Motor neuron (in vitro differentiated cells): Measurements from ENCODE around the gene BAIAP2L2. TPM values are rescaled to one million over a fixed set of nuclear protein-coding genes. Genes with fewer than 3 reads are reported as not detected.
"Not testable (repeated sequence)": the region's sequence is repeated elsewhere in the genome, so short reads cannot be mapped to it uniquely, and the experiment has no call there.

ENCODE experiments used
- ATAC-seq, 8 experiments: fragments of 200-7000 bp; cut with Tn5 transposase; replicated peaks in 6 of 8; 2 replicates each; pipeline ENCODE4 v1.8.0; 2021; ENCODE audit warnings: mild to moderate bottlenecking in 8 of 8, moderate library complexity in 8 of 8
- H3K27ac ChIP-seq, 2 donors: fragments of 250-450 bp; sonication (Bioruptor Pico); 2 replicates each; pipeline ENCODE4 v1.9.0; 2021; ENCODE audit warnings: antibody characterized with exemption in 2 of 2, mild to moderate bottlenecking in 2 of 2, moderate library complexity in 1 of 2
- H3K4me1 ChIP-seq, 2 donors: fragments of 250-450 bp; sonication (Bioruptor Pico); replicated peaks in 1 of 2; 2 replicates each; pipeline ENCODE4 v1.6.1; 2021; ENCODE audit warnings: antibody characterized with exemption in 2 of 2, mild to moderate bottlenecking in 2 of 2, moderate library complexity in 1 of 2
- H3K4me3 ChIP-seq, 5 donors: fragments of 250-450 bp; sonication (Bioruptor Pico); 2 replicates each; pipeline ENCODE4 v1.9.0; 2021; ENCODE audit warnings: antibody characterized with exemption in 5 of 5, mild to moderate bottlenecking in 5 of 5, moderate library complexity in 4 of 5
- WGBS, 10 experiments: fragments of 450-650 bp; shearing (Covaris generic); methylation state at CpG; one replicate each; pipeline ENCODE4 v1.0.0; 2022; 5-methylcytosine and 5-hydroxymethylcytosine counted together
- in situ Hi-C, 9 experiments: fragments of 400-800 bp; cut with MboI; loops; one replicate each; pipeline ENCODE4 v1.15.0; 2021; ENCODE audit warnings: low sequenced_read_pairs in 9 of 9, low pct_unique_long_range_greater_than_20kb in 2 of 9; ENCODE audit not compliant: unreplicated experiment in 9 of 9
- total RNA-seq, 8 experiments: library from RNA; unstranded; fragments of 300-600 nt; gene quantifications; 2 replicates each; pipeline versions ENCODE4 v1.2.3 to v1.2.4, GENCODE V29; 2022

BAIAP2L2 gene
- total RNA-seq, 8 experiments from 2014 or later, result 0.21 to 4.2 (median 0.75) TPM

DNA sequence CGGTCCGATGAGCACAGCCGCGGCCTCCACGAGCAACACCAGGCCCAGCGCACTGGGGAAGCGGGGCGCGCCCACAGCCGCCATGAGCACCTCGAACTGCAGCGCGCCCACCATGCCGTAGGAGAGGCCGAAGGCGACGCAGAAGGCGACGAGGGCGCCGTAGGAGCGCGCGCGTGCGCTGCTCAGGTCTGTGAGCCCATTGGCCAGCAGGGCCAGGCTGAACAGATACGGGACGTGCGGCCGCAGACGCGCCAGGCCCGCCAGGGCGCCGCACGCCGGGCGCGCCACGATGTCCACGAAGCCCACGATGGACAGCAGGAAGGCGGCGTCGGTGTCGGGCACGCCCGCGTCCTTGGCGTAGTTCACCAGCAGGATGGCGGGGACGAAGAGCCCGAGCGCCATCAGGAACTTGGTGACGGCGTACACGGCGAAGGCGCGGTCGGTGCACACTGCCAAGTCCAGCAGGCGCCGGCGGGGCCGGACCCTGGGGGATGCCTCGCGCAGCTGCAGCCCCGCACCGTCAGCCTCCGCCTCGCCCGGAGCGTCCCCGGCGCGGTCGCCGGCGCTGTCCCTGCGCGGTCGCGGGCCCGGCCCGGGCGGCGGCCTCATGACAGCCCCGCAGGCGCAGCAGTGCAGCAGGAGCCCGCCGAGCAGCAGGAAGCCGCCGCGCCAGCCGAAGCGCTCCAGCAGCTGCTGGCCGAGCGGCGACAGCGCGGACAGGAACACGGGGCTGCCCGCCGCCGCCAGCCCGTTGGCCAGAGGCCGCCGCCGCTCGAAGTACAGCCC, 29.4 kb downstream of the BAIAP2L2 start:
- H3K4me3 ChIP-seq, result peak overlapping the region; percentile 18 to 28 (median 23)
- in situ Hi-C loops, result no loop called here
- peak overlapping the region in 1 of 2 donors; percentile 2 for H3K27ac ChIP-seq
- 2 to 47% (median 28%) methylated on average over 2 to 15 of the region's 110 CpGs; no CpG with 5 or more reads in 5 of the 10 experiments for WGBS, 10 experiments
- peaks cover 29 to 41% of the 10 kb centered on the region in 2 donors for H3K4me1 ChIP-seq
- peak; percentile 57 to 82 (median 70) for ATAC-seq

DNA sequence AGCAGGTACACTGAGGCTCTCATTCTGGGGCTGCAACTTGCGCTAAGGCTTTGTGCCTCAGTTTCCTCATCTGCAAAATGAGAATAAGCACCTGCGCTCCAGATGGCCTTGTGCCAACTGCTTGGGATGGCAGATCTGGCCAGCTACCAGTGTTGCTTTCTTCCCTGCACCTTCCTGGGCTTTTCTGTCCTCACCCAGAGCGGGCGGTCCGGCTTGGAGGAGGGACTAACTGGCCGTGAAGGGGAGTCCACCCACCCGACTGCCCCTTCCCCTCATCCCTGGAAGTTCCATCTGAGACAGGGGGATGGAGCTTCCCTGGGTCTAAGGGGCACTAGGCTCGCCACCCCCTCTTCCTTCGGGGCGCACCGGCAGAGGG, 30.0 kb downstream of the BAIAP2L2 start:
- no peak overlapping the region for H3K4me3 ChIP-seq
- ATAC-seq, result no peak
- H3K4me1 ChIP-seq, result peaks cover 35 to 46% of the 10 kb centered on the region in 2 donors
- H3K27ac ChIP-seq, result no peak overlapping the region
- 75 to 100% (median 80%) methylated on average over 1 to 4 of the region's 11 CpGs; no CpG with 5 or more reads in 7 of the 10 experiments for WGBS, 10 experiments
- in situ Hi-C loops, result no loop called here

DNA sequence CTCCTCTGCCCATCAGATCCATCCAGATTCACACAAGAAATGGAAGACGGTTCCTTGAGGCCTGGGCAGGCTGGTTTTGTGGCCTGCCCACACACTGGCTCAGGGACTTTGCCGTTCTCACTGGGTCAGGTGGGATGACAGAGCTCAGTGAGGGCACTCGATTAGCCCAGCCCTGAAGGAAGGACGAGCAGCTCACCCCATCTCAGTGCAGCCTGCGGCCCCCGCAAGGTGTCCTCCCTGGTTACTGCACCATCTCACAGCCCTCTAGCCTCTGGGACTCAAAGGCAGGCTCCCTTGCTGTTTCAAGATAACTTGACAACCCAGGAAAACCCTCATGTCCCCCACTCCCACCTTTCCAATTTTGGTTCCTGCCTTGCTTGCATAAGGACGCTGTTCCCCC, 30.7 kb downstream of the BAIAP2L2 start:
- WGBS, 10 experiments, result 63 to 100% (median 85%) methylated on average over 1 to 6 of the region's 7 CpGs; no CpG with 5 or more reads in 5 of the 10 experiments
- ATAC-seq, result no peak
- in situ Hi-C loops, result no loop called here
- H3K4me3 ChIP-seq, result no peak overlapping the region
- no peak overlapping the region for H3K27ac ChIP-seq
- peaks cover 39 to 52% of the 10 kb centered on the region in 2 donors for H3K4me1 ChIP-seq

DNA sequence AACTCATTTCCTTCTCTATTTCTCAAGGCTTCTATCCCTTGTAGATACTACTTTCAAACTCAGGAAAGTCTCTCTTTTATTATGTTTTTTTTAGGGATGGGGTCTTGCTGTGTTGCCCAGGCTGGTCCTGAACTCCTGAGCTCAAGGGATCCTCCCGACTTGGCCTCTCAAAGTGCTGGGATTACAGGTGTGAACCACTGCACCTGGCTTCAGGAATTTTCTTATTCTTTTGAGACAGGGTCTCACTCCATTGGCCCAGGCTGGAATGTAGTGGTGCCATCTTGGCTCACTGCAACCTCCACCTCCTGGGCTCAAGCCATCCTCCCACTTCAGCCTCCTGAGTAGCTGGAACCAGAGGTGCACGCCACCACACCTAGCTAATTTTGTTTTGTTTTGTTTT, 31.3 kb downstream of the BAIAP2L2 start:
- H3K4me3 ChIP-seq, in situ Hi-C loops, ATAC-seq, H3K27ac ChIP-seq: not testable (repeated sequence)
- WGBS, 10 experiments, result 40 to 100% (median 82%) methylated on average over 1 to 2 of the region's 2 CpGs; no CpG with 5 or more reads in 5 of the 10 experiments
- peaks cover 38 to 49% of the 10 kb centered on the region in 2 donors for H3K4me1 ChIP-seq

DNA sequence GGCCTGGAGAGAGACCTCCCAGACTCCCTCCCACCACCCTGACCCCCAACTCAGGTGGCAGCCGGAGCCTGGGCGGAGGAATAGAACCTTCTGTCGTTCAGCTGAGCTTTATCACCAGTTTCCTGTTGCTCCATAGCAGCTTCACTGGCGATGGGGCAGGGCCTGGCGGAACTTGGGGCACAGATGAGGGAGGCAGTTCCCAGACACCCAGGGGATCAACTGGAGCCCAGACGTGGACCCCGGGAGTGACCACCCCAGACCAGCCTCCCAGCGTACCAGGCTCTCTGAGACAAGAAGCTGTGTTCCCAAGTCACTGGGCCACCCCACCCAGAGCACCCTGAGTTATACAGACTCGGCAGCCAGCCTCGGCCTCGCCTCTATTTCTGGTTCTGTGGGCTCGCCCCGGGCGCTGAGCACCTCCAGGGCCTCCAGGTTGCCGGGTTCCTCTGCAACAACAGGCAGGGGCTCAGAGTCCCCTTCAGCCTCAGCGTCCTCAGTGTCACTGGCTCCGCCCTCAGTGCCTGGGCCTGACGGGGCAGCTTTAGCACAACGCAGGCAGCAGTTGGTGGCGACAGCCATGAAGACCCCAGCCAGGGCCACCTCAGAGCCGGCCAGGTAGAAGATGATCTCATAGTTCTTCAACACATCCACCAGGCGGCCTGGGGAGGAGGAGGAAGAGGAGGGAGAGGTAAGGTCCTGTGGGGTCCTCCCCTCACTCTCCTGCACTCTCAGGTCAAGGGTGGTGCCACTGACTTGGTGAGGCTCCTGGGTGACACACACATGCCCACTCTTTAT, 32.2 kb downstream of the BAIAP2L2 start:
- in situ Hi-C loops, result no loop called here
- no peak overlapping the region for H3K27ac ChIP-seq

DNA sequence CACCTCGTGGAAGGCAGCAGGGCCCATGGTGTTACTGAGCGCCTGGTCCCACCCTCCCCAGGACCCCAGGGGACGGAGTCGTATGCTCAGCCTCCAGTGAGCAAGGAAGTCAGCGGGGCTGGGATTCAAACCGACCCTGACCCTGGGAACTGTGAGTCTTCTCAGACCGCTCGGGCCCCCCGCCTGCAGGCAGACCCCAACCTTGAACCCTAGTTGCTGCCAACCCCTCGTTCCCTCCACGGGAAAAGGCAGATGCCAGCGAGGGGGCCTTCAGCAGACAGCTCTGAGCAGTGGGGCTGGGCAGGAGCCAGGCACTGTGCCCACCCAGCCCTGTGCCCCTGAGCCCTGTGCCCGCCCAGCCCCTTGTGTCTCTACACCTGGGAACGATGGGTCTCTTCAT, 32.9 kb downstream of the BAIAP2L2 start:
- Histone ChIP-seq H3K4me3 (no peak overlapping the region), H3K27ac (no peak overlapping the region), H3K4me1 (peaks cover 22 to 33% of the 10 kb centered on the region in 2 donors)
- 69 to 89% methylated on average over 3 of the region's 14 CpGs; no CpG with 5 or more reads in 8 of the 10 experiments for WGBS, 10 experiments
- ATAC-seq, result no peak
- in situ Hi-C loops, result no loop called here

More for the DNA sequence above, 32.2 kb downstream of the BAIAP2L2 start:
- ATAC-seq, result no peak
- WGBS, 10 experiments, result 60 to 83% (median 68%) methylated on average over 1 to 3 of the region's 22 CpGs; no CpG with 5 or more reads in 3 of the 10 experiments
- peaks cover 28 to 40% of the 10 kb centered on the region in 2 donors for H3K4me1 ChIP-seq
- H3K4me3 ChIP-seq, result no peak overlapping the region

DNA sequence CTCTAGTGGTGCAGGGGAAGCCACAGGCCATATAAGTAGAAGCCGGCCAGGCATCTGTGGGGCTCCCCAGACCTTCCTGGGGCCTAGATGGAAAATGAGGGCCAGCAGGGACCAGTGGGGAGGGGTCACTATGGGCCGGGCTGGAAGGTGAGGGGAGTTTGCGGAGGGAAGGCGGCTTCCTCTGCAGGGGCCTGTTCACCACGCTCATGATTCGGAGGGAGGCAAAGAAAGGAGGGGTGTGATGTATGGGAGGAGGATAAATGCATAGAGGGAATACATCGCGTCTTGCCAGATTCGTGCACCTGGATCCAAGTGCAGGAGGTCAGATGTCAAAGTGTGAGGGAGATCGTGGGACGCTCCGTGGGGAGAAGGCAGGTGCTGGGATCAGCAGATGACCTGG, 33.4 kb downstream of the BAIAP2L2 start:
- ATAC-seq, result no peak
- H3K4me1 ChIP-seq, result peaks cover 22 to 28% of the 10 kb centered on the region in 2 donors
- no peak overlapping the region for H3K4me3 ChIP-seq
- 40 to 100% (median 86%) methylated on average over 1 to 8 of the region's 12 CpGs; no CpG with 5 or more reads in 4 of the 10 experiments for WGBS, 10 experiments
- H3K27ac ChIP-seq, result no peak overlapping the region
- in situ Hi-C loops, result no loop called here

DNA sequence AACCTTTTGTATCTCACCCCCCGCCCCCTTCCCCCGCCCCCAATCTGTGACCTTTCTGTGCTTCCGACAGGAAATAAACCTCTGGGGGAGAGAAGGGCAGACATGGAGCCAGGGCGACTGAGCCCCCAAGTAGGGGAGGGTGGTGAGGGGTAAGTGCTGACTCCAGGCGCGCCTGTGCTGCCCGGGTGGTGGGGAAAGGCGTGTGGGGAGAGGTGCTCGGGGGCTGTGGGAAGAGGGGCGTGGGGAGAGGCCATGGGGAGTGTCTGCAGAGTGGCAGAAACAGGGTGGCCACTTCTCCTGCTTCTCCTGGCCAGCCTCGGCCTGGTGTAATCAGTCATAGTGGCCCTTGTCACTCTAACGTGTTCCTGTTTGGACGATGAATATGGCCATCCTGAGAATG, 34.5 kb downstream of the BAIAP2L2 start:
- in situ Hi-C loops, result no loop called here
- H3K4me3 ChIP-seq, result no peak overlapping the region
- H3K27ac ChIP-seq, result no peak overlapping the region
- peak in 3 of 8 experiments; percentile 11 to 23 (median 12) for ATAC-seq
- WGBS, 10 experiments, result 100% methylated on average over 1 of the region's 13 CpGs; no CpG with 5 or more reads in 9 of the 10 experiments
- H3K4me1 ChIP-seq, result peaks cover 11 to 17% of the 10 kb centered on the region in 2 donors

DNA sequence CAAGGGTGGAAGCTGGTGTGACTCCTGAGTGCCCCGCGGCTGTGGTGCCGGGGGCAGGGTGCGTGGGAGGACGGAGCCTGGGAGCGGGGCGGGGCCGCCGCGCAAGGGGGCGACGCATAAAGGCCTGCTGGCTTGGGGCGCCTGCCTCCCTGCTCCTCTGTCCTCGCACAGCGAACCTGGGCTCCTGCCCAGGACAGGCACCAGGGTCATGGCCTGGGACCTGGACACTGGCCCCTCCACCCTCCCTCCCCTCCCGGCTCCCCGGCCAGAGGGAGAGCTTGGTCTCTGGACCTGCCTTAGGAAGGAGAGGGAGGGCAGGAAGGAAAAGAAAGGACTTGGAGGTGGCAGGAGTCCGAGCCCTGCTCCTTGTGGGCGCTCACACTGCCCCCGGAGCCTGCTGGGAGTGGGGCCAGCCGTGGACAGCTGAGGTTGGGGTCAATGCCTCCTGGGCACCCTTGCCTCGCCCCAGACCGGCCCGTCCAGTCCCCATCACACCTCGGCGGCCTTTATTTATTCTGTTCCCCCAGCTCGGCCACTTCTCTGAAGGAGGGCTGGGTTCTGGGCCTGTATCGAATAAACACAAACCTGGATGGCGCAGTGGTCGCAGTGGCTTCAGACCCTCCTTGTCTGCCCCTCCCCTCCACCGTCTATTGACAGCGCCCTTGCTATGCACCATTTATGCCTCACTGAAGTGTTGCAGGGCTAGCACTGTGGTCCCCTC, 35.2 kb downstream of the BAIAP2L2 start:
- ATAC-seq, result peak in 3 of 8 experiments; percentile 15 to 50 (median 24)
- Histone ChIP-seq H3K4me3 (no peak overlapping the region), H3K27ac (no peak overlapping the region), H3K4me1 (peaks cover 18 to 19% of the 10 kb centered on the region in 2 donors)
- in situ Hi-C loops, result no loop called here
- 20 to 80% (median 80%) methylated on average over 2 to 5 of the region's 32 CpGs; no CpG with 5 or more reads in 7 of the 10 experiments for WGBS, 10 experiments

DNA sequence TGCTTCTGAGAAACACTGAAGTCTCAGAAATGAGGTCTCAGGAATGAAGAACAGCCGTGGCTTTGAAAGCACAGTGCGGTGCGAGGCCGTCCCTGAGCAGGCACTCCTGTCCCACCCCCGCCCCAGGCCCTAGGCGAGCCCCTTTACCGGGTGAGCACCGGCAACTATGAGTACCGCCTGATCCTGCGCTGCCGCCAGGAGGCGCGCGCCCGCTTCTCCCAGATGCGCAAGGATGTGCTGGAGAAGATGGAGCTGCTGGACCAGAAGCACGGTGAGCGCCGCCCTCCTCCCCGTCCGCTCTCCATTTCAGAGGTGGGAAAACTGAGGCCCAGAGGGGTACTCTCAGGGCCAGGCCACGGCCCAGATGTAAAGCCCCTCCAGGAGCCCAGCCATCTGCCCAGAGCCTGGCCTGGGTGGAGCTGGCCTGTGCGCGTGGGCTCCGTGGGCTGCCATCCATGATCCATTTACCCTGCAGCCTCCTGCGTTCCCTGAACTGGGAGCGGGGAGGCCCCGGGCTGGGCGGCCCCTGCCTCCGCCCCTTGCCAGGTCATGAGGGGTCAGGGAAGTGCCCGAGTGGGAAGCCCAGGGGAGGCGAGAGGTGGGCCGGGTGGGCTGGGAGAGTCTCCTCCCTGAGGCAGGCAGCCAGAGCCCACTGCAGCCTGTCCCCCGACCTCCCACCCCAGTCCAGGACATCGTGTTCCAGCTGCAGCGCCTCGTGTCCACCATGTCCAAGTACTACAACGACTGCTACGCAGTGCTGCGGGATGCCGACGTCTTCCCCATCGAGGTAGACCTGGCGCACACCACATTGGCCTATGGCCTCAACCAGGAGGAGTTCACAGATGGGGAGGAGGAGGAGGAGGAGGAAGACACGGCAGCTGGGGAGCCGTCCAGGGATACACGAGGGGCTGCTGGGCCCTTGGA, 36.0 kb downstream of the BAIAP2L2 start:
- 40 to 88% (median 60%) methylated on average over 1 to 8 of the region's 47 CpGs; no CpG with 5 or more reads in 5 of the 10 experiments for WGBS, 10 experiments
- in situ Hi-C loops, result loop anchor here in 5 of 9 experiments (25.0 kb wide), 2 partner anchors 488 to 513 kb away; partner anchors contain the start of gene DMC1 (in 3 of the 5)
- no peak overlapping the region for H3K27ac ChIP-seq
- H3K4me1 ChIP-seq, result peaks cover 26 to 27% of the 10 kb centered on the region in 2 donors
- H3K4me3 ChIP-seq, result no peak overlapping the region
- ATAC-seq, result peak in 2 of 8 experiments; percentile 12 to 71

DNA sequence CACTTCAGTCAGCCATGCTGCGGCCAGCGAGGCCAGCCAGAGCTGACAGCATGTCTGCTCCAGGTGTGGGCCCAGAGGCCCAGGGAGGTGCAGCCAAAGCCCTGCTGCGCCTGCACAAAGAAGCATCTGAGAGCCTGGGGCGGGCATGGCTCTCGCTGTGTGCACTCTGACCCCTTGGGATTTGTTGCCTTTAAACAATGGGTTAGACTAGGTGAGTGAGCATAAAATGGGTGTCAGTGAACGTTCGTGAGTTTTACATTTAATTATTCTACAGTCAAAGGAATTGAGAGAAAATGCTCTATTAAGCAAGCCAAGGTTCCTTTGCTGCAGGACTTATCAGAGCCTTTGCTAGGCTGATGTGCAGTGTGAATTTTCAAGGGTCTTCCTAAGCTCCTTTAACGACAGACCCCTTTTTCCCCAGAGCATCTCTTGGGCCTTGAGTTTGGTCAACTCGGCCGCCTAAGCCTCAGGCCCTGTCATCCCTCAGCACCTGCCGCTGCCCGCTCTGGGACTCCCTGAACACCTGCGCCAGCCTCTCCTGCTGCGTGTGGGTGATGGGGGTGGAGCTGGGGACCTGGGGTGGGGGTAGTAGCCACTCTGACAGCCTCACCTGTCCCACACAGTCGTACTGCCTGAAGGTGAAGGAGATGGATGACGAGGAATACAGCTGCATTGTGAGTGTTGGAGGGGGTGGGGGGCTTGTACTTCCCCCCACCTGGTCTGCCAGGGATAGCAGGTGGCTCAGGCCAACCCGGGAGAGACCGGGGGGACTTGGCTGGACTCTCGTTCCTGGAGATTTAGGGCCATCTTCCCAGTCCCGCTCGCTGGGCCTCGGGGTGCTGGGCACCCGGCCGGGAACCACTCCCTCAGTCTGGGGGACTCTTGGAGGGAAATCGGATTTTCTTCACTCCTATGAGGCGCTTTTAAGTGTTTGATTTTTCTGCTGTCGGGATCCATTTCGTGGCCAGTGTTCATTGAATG, 37.0 kb downstream of the BAIAP2L2 start:
- in situ Hi-C loops, result loop anchor here in 5 of 9 experiments (25.0 kb wide), 2 partner anchors 489 to 514 kb away; partner anchors contain the start of gene DMC1 (in 3 of the 5)
- Histone ChIP-seq H3K4me3 (no peak overlapping the region), H3K4me1 (peaks cover 35 to 36% of the 10 kb centered on the region in 2 donors), H3K27ac (no peak overlapping the region)
- 60 to 100% (median 86%) methylated on average over 1 to 12 of the region's 28 CpGs; no CpG with 5 or more reads in 1 of the 10 experiments for WGBS, 10 experiments
- ATAC-seq, result no peak
